GM12873 (cell line): ENCODE measurements around the gene BRIX1.

Experiments used
- TF ChIP-seq, protein P1 (sequence below): IDR thresholded peaks from 2 replicates; pipeline ENCODE4 v1.5.1; 2012; ENCODE audit warnings: low read depth, mild to moderate bottlenecking, moderate library complexity, low read length, control low read depth; ENCODE audit not compliant: insufficient read depth; ENCODE audit errors: missing control alignments

The BRIX1 gene

DNA sequence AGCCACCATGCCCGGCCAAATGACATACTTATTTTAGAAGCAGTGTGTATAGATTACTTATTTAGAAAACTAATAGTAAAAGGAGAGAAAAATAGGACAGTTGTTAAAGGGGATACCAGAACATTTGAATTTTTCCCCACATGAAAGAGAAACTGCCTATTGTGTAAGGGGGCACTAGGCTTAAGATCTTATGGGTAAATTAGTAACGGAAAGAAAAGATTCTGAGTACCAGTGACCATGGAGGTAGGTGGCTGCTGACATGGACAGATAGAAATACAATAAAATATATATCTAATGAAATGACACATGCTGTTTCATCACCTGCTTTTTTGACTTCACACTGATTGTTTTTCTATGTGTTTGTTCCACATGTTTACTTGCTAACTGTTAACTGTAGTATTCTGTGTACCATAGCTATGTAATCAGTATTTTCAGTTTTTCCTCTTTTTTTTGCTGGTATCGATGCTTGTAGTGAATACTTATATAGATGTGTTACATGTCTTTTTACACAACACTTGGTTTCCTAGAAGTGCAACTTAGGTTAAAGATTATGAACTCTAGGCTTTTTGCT lies 10.9 kb downstream of the BRIX1 start:
- TF ChIP-seq, protein P1, sequence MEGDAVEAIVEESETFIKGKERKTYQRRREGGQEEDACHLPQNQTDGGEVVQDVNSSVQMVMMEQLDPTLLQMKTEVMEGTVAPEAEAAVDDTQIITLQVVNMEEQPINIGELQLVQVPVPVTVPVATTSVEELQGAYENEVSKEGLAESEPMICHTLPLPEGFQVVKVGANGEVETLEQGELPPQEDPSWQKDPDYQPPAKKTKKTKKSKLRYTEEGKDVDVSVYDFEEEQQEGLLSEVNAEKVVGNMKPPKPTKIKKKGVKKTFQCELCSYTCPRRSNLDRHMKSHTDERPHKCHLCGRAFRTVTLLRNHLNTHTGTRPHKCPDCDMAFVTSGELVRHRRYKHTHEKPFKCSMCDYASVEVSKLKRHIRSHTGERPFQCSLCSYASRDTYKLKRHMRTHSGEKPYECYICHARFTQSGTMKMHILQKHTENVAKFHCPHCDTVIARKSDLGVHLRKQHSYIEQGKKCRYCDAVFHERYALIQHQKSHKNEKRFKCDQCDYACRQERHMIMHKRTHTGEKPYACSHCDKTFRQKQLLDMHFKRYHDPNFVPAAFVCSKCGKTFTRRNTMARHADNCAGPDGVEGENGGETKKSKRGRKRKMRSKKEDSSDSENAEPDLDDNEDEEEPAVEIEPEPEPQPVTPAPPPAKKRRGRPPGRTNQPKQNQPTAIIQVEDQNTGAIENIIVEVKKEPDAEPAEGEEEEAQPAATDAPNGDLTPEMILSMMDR, result no peak

DNA sequence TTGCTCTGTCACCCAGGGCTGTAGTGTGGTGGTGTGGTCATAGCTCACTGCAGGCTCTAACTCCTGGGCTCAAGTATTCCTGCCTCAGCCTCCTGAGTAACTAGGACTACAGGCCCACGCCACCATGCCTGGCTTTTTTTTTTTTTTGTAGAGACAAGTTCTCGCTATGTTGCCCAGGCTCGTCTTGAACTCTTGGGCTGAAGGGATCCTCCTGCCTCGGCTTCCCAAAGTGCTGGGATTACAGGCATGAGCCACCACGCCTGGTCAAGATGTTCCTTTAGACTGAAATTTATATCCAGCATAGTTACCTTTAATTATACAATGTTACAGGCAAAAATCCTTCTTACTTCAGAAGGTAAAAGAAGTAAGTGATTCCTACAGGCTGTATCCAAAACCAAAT lies 12.3 kb downstream of the BRIX1 start:
- TF ChIP-seq, protein P1, result no peak

DNA sequence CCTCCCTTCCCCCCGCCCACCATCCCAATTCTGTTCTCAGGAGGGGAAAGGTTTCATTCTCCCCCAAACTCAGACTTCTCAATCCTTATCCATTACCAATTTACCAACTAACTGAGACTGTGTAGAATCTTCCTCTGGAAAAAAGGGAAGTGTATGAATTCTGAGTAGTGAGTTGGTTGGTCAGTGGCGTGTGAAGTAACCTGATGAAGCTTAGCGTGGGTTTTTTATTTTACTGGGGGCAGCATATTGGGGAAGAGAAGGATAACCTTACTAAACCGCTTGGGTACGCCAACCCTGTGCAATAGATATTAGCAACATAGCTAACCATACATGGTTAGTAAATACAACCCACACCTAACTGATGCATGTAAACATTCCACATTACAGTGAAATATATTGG lies 12.8 kb downstream of the BRIX1 start:
- TF ChIP-seq, protein P1, result no peak

DNA sequence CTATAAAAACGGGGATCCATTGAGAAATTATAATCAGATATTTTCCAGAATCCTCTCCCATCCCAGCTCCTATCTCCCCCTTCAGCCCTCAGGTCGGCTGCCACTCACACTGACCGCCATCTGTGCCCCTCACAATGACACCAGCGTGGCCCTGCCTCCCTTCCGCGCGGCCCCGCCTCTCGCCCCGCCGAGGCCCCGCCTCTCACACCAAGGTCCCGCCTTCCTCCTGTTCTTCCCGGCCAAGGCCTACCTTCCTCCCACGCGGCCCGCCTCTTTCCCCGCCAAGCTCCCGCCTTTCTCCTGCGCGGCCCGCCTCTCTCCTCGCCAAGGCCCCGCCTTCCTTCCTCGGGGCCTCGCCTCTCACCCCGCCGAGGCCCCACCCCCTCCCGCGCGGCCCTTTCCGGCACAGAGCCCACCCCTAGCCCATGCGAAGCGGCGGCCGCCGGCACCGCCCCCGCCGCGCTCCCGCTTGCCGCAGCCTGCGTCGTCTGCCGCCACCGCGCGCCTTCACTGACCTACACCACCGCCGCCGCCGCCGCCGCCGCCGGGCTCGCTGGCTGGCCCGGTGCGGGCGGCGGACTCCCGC lies 13.7 kb downstream of the BRIX1 start, which contains the start of gene DNAJC21:
TSS of gene DNAJC21 (plus strand) at position 426 of the 586 bp plus-strand sequence. CDS start 261 bp downstream, outside the sequence.
- TF ChIP-seq, protein P1, result no peak

DNA sequence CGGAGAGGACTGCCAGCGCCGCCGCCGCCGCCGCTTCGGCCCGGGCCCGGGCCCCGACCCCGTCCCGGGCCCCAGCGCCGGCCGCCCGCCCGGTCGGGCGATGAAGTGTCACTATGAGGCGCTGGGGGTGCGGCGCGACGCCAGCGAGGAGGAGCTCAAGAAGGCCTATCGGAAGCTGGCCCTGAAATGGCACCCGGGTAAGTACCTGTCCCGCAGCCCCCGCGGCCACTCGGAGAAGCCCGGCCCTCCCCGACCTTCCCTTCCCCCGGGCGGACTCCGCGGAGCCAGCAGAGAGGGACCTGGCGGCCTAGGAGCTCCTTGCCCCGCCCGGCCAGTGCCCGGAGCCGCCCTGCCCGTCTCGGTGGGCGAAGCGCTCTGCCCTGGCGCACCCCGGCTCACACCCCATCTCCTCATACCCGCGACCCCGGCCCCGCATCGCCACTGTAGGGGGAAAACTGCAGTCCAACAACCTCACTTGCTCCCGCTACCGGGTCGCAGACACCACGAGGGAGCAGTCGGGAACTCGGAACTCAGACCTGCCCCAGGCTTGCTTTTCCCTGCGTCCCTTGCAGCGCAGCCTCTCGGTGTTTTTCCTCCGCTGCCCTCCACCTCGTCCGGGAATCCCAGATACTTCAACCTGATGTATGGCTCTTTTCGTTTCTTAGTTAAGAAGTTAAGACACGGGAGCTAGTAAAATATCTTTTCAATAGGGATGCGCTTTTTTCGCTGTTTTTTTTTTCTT lies 14.4 kb downstream of the BRIX1 start:
- TF ChIP-seq, protein P1, result no peak

DNA sequence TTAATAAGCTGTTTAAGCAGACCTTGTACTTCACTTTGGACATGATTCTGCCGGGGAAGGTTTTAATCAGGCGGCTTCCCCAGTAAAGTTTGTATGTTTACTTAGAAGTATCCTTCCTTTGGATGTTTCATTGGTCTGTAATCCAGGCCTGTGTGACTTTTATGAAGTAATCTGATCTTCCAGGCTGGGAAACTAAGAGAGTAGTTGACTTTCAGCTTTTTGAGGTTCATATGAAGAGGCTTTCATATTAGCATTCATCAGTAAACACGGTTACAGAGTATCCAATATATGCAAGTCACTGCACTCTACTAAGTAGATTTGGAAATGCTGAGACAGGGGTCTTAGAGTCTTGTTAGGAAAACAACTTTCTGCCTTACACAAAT lies 14.9 kb downstream of the BRIX1 start:
- TF ChIP-seq, protein P1, result no peak

DNA sequence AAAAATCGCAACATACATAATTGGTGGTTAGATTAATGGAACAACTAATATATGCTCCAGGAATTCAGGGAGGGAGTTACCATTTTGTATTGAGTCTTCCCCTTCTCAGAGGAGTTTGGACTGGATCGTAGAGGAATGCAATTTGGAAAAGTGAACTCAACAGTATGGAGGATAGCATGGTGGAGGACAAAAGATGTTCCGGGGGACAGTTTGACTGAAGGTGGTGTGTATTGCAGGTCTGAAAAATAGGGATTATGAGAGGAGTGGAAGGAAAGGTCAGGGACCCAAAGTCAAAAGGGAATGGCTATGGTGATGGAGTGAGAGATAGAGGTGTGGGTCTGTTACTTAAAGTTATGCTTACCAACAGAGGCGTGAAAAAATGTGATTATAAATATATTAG lies 15.4 kb downstream of the BRIX1 start:
- TF ChIP-seq, protein P1, result no peak
